Measurements from ENCODE around the gene NAPG.
"Not testable (repeated sequence)": the region's sequence is repeated elsewhere in the genome, so short reads cannot be mapped to it uniquely, and the experiment has no call there.

NAPG gene

DNA sequence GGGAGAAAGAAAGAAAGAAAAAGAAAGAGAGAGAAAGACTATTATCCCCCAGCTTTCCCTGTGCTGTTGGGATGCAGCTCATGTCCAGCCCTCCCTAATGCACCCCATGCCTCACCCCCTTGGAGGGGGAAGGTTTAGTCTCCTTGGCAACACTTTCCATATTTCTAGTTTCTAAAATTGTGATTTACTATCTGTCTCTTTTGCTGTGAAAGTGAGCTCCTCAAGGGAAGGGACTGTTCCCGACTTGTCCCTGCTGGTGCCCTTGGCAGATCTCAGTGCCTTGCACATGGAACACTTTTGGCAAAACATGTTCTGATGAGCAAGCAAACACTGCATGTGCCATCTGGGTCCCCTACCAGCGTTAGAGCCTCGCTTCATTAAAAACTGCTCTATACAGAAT lies 11.7 kb upstream of the NAPG start:
- DNase-seq (ENCODE audit: low read depth in 2 of 2, low spot score in 1 of 2): no peak

DNA sequence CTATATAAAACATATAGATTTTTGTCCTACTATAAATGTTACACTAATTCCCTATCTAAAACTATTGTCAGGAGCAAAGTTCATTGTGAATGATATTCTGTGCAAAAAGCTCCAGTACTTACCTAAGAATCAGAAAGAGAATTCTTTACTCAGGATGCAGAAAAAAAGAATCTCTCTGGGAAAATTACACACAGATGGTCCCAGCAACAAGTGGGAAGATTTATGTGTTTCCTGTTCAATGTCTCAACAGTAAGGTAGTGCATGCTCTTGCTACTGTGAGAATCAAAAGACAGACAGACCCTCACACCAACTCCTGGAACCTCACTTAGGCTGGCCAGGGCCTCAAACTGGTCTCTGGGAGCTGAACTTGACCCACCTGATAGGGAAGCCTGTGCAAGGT lies 11.2 kb upstream of the NAPG start:
- DNase-seq (ENCODE audit: low read depth in 2 of 2, low spot score in 1 of 2): no peak

DNA sequence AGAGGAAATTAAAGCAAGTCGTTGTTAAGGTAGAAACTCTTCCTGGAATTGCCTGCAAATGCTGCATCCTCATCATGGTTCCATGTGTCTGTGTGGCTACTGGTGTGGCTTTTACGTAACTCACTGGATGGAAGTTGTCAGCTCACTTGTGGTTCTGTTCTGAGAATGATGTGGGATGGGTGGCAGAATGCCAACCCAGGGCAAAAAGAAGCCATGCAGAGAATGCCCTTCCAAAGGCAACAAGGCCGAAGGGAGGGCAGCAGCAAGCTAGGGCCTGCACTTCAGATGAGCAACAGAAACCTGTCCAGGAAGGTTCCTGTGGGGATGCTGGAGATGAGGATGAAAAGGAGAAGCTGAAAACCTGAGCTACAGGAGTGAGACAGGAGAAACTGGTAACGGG lies 10.4 kb upstream of the NAPG start:
- DNase-seq (ENCODE audit: low read depth in 2 of 2, low spot score in 1 of 2): no peak

DNA sequence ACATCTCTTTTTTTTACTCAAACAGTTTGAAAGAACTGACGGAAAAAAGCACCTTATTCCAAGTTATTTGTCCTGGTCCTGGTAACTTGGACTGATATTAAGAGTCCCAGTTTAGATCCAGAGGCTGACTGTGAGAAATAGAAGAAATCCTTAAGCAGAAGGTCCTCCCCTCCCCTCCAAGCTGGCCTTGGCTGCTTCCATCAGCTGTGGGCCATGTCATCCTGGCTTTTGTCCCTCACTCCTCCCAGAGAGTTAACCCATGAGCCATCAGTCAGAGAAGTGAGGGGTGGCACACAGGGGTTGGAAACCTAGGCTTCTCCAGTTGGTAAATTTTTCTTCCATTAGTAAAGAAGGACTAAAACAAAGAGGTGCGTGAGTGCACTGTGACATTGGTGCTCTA lies 9.7 kb upstream of the NAPG start:
- no peak for DNase-seq (ENCODE audit: low read depth in 2 of 2, low spot score in 1 of 2)

DNA sequence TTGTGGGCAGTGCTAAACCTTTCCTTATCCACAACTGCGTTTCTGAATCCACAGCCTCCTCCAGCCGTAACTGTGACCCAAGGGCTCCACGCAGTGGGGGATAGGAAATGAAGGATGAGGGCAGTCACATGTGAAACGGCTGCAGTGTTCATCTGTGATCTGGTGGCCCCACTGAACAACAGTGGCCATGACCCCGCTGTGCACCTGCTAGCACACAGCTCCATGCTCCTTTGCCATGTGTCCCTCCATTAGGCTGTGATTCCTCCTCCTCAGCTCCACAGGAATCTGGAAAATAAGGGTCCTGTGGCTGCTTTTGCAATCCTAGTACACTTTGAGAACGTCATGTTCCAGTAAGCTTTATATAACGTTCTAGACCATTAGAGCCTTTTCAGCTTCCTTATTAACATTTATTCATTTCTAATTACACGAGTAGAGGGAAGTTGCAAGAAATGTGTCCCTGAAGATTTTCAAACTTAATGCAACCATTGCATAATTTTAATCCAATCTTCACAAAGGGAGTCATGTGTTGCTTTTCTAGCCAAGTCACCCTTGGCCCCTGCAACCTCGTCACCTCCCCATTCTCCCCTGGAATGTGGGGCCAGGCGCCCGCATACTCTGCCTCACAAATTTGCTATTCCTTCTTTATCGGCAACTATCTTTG lies 7.1 kb upstream of the NAPG start:
- DNase-seq (ENCODE audit: low read depth in 2 of 2, low spot score in 1 of 2): no peak

DNA sequence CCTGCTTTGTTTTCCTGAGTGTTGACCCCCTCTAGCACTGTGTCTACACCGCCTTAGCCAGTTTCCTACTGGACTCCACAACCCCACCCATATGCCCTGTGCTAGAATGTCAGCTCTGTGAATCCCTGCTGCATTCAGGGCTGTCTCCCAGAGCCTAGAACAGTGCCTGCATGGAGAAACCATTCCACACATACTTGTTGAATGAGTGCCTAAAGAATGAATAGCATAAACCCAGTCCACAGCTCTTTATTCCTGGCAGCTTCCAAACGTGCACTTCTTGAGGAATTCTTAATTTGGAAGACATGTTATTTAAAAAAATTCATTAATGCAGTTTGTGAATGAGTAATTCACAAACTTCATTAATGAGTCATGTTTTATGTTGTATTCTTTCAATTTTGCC lies 6.5 kb upstream of the NAPG start:
- DNase-seq (ENCODE audit: low read depth in 2 of 2, low spot score in 1 of 2): no peak

DNA sequence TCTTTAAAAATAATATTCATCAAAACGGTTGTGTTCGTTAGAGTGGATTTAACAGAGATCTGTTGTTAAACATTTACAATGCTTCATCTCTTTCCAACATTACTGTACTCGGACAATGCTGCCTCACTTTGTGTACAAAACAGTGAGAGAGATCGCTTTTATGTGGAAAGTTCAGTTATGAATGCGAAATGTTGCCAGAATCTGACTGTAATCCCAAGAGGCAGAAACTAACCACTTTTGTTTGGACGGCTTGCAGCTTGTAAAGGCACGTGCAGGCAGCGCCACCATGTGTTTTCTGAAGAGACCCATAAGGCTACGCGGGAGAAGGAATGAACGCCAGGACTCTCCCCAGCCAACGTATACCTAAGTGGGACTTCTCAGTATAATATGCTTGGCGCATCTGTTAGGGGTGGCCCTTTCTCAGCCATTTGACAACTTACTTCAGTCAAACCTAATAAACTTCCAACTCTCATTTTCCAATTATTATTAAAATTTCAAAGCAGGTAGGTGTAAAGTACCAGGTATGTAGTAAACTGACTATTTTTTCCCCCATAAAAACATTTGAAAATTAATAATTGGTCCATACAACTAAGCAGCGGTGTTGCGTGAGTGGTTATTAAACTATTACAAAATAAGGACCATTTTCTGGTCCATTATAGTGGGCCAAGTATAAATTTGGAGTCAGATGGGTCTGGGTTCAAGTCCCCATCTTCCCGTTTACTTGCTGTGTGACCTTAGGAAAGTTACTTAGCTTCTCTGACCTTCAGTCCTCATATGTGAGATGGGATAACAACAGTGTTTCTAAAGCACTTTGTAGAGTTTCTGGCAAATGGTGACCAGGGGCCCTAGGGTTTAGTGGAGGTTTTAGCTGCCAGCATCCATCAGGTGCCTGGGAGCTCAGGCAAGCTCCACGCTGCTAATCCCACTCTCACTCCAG lies 5.6 kb upstream of the NAPG start:
- peak in 1 of 2 donors; percentile 13 for DNase-seq (ENCODE audit: low read depth in 2 of 2, low spot score in 1 of 2)

DNA sequence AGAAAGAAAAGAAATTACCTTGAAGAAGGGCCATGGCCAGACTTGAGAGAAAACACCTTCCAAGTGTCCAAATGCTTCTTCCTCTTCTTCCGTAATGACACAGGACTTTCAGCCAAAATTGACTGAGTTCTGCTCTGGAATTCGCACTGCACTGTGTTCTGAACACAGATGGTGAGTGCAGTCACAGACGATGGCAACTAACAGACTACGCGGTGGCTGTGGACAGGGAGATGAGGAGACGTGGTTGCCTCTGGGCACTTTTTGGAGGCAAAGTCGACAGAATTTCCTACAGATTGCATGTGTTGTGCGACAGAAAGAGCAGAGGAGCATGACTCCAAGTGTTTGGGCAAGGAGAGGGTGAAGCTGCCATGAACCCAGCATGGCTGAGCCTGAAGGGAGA lies 4.3 kb upstream of the NAPG start:
- no peak for DNase-seq (ENCODE audit: low read depth in 2 of 2, low spot score in 1 of 2)

DNA sequence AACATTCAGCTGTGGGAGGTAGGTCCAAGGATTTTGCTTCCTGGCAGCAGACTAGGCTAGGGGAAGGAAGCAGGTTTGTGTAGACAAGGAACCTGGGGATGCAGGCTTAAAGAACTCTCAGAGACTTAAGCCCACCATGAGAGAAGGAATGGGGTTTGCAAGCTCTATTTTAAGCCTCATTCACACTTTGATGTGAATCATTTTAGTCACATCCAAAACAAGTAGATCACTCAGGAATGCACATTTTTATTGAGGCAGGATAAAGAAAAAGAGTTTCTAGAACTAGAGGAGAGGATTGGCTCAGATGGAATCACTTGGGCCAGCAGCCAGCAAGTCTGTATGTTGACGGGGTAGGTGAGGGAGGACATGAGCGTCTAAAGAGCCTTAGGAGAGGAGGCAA lies 3.3 kb upstream of the NAPG start:
- no peak for DNase-seq (ENCODE audit: low read depth in 2 of 2, low spot score in 1 of 2)

DNA sequence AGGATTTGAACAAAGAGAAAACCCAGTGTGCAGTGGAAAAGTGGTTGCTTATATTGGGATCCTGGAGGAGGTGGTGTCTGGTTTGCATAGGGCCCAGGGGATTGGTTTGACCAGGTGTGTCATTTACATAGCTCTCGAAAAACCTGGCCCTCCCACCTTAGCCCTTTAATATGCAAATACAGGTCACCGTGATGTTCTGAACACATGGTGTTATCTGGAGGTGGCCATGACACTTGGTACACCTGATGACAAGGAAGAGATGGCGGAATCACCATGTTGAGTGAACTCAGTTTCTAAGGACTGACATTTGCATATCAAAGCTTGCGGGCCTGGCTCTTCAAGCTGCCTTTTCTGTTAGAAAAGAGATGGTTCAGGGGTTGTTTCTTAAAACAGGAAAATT lies 2.3 kb upstream of the NAPG start:
- no peak for DNase-seq (ENCODE audit: low read depth in 2 of 2, low spot score in 1 of 2)

DNA sequence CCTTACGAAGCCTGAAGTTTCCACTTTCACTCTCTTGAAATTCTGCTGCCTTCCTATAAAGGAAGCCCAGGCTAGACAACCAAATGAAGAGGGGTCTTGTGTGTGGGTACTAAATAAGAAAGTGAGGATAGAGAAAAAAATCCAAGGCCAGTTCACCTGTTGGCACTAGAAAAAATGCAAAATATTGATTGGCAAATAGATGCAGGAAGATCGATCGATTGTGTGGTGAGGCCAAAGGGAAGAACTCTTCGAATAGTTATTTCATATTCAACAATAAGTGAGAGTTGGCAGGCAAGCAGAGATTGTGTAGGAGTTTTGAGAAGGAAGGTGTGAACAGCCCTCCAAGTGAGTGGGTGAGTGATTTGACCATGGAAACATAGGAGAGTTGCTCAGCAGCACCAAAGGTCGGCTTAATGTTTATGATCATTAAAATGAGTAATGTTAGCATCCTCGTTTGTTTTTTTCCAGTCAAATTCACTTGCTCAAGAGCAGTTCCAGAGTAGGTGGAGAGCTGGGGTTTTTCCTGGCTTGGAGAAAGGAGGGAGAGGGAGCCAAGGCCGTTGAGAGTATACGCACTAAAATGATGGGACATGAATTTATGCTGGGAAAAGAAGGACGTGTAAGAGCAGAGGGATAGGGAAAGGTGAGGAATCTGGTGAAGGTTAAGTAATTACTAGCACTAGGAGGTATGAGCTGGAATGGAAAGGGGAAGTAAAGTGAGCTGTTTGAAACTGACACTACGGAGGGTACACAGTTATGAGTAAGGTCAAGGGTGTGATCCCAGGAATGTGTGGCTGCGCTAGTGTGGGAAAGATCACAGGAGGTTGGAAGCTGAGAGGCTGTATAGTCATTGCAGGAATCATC lies 1.1 kb upstream of the NAPG start:
- DNase-seq (ENCODE audit: low read depth in 2 of 2, low spot score in 1 of 2): no peak

DNA sequence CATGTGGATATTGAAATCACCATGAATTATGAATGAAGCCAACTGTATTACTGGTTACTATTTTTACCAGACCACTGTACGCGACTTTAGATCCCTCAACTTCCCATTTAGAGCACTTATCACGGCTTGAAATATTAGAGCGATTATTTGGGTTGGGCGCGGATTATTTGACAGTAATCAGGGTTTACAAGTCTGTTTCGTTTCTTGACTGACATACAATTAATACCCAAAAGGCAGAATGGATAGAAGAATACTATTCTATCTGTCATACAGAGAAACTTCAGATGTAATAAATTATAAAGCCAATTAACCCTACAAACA lies 496 bp upstream of the NAPG start:
- no peak for DNase-seq (ENCODE audit: low read depth in 2 of 2, low spot score in 1 of 2)

DNA sequence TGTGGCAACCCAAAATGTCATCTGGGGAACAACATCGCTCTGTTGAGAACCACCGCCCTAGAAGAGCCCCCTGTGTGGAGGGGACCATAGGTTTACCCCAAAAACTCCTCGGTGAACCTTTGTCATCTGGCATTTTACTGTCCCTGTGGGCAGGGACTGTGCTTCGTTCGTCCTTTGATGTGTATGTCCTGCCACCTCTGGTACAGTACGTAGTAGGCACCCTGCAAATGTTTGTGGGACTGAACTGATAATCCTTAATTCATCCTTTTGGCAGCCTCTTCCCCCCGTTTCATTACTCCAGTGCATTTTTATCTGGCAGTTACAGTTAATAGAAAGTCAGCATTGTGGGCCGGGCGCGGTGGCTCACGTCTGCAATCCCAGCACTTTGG lies 728 bp downstream of the NAPG start:
- DNase-seq (ENCODE audit: low read depth in 2 of 2, low spot score in 1 of 2): no peak

DNA sequence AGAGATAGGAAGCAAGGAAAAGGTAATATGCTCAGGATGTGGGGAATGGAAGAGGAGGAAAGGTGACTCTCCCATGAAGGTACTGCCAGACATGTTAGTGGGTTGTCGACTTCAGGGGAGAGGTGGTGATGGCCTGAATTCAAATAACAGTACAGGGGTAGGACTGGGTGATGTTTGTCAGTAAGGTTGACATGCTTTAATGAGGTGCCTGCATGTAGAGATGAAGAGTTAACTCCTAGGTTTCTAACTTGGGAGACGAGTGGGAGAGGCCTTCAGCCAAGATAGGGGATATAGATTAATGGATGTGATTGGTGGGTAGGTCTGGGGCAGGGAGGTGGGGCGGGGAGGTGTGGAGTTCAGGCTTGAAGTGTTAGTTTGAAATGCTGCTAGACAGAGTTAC lies 2.6 kb downstream of the NAPG start:
- DNase-seq (ENCODE audit: low read depth in 2 of 2, low spot score in 1 of 2): no peak

DNA sequence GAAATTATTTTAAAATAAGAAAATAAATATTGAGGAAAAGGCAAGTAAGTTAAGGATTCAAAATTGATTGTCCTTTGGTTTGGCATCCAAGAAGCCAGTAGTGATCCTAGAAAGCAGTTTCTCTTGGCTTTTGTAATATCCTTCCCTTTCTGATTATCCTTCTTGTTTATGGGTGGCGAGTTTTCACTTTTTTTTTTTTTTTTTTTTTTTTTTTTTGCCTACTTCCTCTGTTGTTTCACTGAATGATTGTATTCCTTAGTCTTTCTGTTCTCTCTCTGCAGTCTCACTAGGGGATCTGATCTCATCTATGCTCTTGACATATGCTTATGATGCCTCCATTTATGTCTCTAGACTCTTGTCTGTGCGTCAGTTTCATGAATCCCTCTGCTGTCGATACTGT lies 4.2 kb downstream of the NAPG start:
- no peak for DNase-seq (ENCODE audit: low read depth in 2 of 2, low spot score in 1 of 2)

DNA sequence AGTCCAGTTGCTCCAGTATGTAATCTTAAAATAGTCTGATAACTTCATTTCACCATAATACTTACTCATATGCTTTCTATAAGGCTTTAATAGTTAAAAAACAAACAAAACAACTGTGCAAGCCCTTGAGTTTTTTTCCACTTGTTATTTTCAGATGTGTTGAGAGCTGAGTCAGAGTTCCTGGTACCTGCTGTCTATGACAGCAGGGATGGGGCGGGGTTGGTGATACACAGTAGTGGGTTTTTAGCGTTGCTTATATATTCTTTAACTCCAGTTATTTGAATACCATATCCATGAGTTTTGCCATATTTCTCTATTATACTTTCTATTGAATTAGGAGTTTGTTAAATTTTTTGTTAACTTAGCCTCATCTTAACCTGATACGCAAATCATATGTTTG lies 5.0 kb downstream of the NAPG start:
- DNase-seq (ENCODE audit: low read depth in 2 of 2, low spot score in 1 of 2): no peak

DNA sequence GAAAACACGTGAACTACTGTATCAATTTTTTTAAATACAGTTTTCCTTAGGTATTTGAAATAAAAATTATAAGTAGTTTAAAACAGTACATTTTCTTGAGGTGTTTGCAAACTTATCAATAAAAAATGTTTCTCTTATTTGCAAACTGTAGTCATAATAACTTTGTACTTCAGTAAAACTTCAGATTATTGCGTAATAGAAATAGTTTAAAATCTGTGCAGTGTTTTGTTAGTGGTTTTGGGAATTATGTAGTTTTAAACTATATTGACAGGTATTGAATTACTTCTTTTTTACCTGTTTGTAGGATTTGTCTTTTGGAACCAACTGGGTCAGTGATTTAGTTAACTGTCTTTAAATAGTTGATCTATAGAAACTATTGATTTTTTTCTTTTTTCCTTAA lies 7.3 kb downstream of the NAPG start:
- no peak for DNase-seq (ENCODE audit: low read depth in 2 of 2, low spot score in 1 of 2)

DNA sequence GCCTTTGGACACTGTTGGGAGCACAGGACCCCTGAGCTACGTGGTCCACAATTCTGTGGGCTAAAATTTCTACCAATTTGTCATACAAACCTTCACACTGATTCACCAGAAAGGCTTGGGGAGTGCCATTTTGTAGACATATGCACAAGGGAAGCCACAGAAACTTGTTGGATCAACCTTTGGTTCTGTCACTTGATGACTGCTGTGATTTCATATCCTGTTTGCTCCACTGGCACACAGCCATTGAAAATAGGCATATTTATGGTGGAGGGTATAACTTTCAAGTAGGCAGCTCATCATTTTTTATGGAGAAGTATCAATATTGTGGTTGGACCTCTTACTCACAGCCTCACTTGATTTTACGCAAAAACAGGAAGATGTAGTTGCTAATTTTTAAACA lies 10.5 kb downstream of the NAPG start:
- no peak for DNase-seq (ENCODE audit: low read depth in 2 of 2, low spot score in 1 of 2)

DNA sequence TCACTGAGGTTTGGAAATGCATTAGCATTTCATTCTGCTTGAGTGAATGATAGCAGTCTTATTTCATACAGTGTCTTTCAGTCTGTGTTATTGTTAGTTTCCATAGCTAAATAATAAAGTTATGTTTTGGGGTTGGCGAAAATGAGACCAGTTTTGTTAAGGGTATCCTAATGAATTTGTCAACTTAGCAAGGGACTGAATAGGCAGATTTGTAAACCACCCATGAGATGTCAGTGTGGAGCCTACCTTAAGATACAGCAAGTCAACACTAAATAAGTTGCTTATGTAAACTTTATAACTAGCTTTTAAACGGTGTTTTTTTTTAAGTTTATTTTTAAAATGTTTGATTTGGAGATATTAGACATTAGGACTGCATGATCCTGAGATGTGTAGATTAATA lies 11.9 kb downstream of the NAPG start:
- no peak for DNase-seq (ENCODE audit: low read depth in 2 of 2, low spot score in 1 of 2)

DNA sequence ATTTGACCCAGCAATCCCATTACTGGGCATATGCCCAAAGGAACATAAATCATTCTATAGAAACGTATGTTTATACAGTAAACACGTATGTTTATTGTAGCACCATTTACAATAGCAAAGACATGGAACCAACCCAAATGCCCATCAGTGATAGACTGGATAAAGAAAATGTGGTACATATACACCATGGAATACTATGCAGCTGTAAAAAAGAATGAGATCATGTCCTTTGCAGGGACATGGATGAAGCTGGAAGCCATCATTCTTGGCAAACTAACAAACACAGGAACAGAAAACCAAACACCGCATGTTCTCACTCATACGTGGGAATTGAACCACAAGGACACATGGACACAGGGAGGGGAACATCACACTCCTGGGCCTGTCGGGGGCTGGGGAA lies 13.3 kb downstream of the NAPG start:
- DNase-seq (ENCODE audit: low read depth in 2 of 2, low spot score in 1 of 2): not testable (repeated sequence)

DNA sequence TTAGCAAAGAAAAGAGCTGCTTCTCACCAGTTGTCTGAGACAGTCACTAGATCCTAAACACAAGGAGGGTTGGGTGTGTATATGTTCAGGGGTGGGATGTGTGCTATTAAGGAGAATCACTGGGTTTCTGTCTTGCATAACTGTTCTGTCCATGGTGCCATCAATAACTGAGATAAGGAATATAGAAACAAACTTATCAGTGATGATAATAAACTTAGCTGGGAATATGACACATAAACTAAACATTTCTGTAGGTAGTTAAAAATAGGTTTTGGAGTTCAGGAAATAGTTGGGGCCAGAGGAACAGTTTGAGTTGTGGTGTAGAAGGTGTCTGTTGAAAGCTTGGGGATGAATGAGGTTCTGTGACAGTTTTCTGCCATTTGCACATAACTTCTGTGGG lies 17.4 kb downstream of the NAPG start:
- DNase-seq (ENCODE audit: low read depth in 2 of 2, low spot score in 1 of 2): no peak
